Gastrocnemius medialis (tissue), 4 donors: ENCODE measurements around the gene NR1H4. TPM values are rescaled to one million over a fixed set of nuclear protein-coding genes. Genes with fewer than 3 reads are reported as not detected.

Source experiments
- ATAC-seq, 2 donors: fragments of 150-250 bp; one replicate each; pipeline ENCODE4 v1.9.1; 2016
- DNase-seq, 2 donors: peaks; one replicate each; pipeline ENCODE4 v3.0.0-alpha.2; 2019
- H3K27ac ChIP-seq, 4 donors: fragments of 200-600 bp; sonication (generic); 1 replicate in 1 of 4; 2 replicates in 3 of 4; pipeline ENCODE4 v1.5.1; 2016 to 2018; ENCODE audit warnings: mild to moderate bottlenecking in 2 of 4, moderate library complexity in 1 of 4
- H3K27me3 ChIP-seq, 3 donors: fragments of 200-600 bp; sonication (generic) in 2 of 3; 1 replicate in 1 of 3; 2 replicates in 2 of 3; pipeline versions ENCODE4 v1.5.1 to v1.6.0; 2016 to 2019; ENCODE audit warnings: mild to moderate bottlenecking in 1 of 3, moderate library complexity in 1 of 3
- H3K36me3 ChIP-seq, 2 donors: fragments of 200-600 bp; sonication (generic) in 1 of 2; one replicate each; pipeline ENCODE4 v1.5.1; 2017 to 2018
- H3K4me1 ChIP-seq, 2 donors: fragments of 200-600 bp; sonication (generic) in 1 of 2; one replicate each; pipeline ENCODE4 v1.5.1; 2016 to 2017; ENCODE audit warnings: mild to moderate bottlenecking in 2 of 2
- H3K4me3 ChIP-seq, 4 donors: fragments of 200-600 bp; sonication (generic) in 3 of 4; 1 replicate in 1 of 4; 2 replicates in 3 of 4; pipeline ENCODE4 v1.5.1; 2016 to 2019; ENCODE audit warnings: mild to moderate bottlenecking in 2 of 4
- H3K9me3 ChIP-seq, 3 donors: fragments of 200-600 bp; sonication (generic) in 2 of 3; 1 replicate in 1 of 3; 2 replicates in 2 of 3; pipeline ENCODE4 v1.5.1; 2016 to 2019
- CTCF ChIP-seq, 5 experiments: fragments of 450-650 bp in 3 of 5; fragments of 200-600 bp in 2 of 5; sonication (generic) in 2 of 5; IDR thresholded peaks in 4 of 5; conservative IDR thresholded peaks in 1 of 5; 1 replicate in 4 of 5; 2 replicates in 1 of 5; pipeline ENCODE4 v1.5.1; 2016 to 2019; ENCODE audit warnings: antibody characterized with exemption in 5 of 5, mild to moderate bottlenecking in 3 of 5, moderate library complexity in 3 of 5
- POLR2A ChIP-seq, 2 donors: fragments of 450-650 bp; IDR thresholded peaks; one replicate each; pipeline ENCODE4 v1.6.1; 2017; ENCODE audit warnings: antibody characterized with exemption in 2 of 2, mild to moderate bottlenecking in 2 of 2, moderate library complexity in 2 of 2
- in situ Hi-C, 4 donors: fragments of 200-750 bp; cut with MboI; loops; one replicate each; pipeline versions ENCODE4 v1.15.0 to v1.8.0; 2017; ENCODE audit warnings: low sequenced_read_pairs in 4 of 4
- intact Hi-C: fragments of 100-400 bp; cut with DNase I; formaldehyde crosslinking; loops from one replicate; pipeline ENCODE4 v1.15.1; 2023; ENCODE audit warnings: low total_unique reads
- total RNA-seq, 4 donors: library from RNA; depleted of rRNA; stranded (reverse); fragments of >200 nt; gene quantifications; one replicate each; pipeline versions ENCODE4 v1.1.0 to v1.2.3, GENCODE V29; 2016

Gene NR1H4
- total RNA-seq, 4 donors from 2014 or later = 0.20 TPM; not detected in 3

- ATAC-seq (no peak), DNase-seq (no peak)
- H3K27me3 ChIP-seq = no peaks in the 10 kb centered on the region
- TF ChIP-seq POLR2A (IDR thresholded peaks at IDR 0.05) (no peak), CTCF (IDR thresholded peaks at IDR 0.05 in 4 of 5, conservative IDR thresholded peaks at IDR 0.05 in 1 of 5) (no peak)
- H3K36me3 ChIP-seq = no peaks in the 10 kb centered on the region
- no peak overlapping the region for H3K27ac ChIP-seq
- H3K4me3 ChIP-seq = no peak overlapping the region
- H3K4me1 ChIP-seq = no peaks in the 10 kb centered on the region
- no peaks in the 10 kb centered on the region for H3K9me3 ChIP-seq
- in situ Hi-C loops (no loop called here), intact Hi-C loops (no loop called here)
Observed at GRCh38 chr12:100518376-100518775, 44.7 kb downstream of the NR1H4 start.

- no peak overlapping the region for H3K27ac ChIP-seq
- no peaks in the 10 kb centered on the region for H3K4me1 ChIP-seq
- in situ Hi-C loops (no loop called here), intact Hi-C loops (no loop called here)
- H3K4me3 ChIP-seq = no peak overlapping the region
- H3K36me3 ChIP-seq = no peaks in the 10 kb centered on the region
- TF ChIP-seq POLR2A (IDR thresholded peaks at IDR 0.05) (no peak), CTCF (IDR thresholded peaks at IDR 0.05 in 4 of 5, conservative IDR thresholded peaks at IDR 0.05 in 1 of 5) (no peak)
- ATAC-seq (no peak), DNase-seq (no peak)
- H3K9me3 ChIP-seq = no peaks in the 10 kb centered on the region
- no peaks in the 10 kb centered on the region for H3K27me3 ChIP-seq
Observed at GRCh38 chr12:100520048-100520769, 46.5 kb downstream of the NR1H4 start.

- Histone ChIP-seq H3K27ac (no peak overlapping the region), H3K36me3 (no peaks in the 10 kb centered on the region), H3K4me3 (no peak overlapping the region), H3K27me3 (no peaks in the 10 kb centered on the region), H3K9me3 (no peaks in the 10 kb centered on the region), H3K4me1 (no peaks in the 10 kb centered on the region)
- intact Hi-C loops = no loop called here
- DNase-seq (no peak), ATAC-seq (no peak)
- in situ Hi-C loops = no loop called here
- TF ChIP-seq POLR2A (IDR thresholded peaks at IDR 0.05) (no peak), CTCF (IDR thresholded peaks at IDR 0.05 in 4 of 5, conservative IDR thresholded peaks at IDR 0.05 in 1 of 5) (no peak)
Observed at GRCh38 chr12:100521958-100522357, 48.3 kb downstream of the NR1H4 start.

- no peak overlapping the region for H3K27ac ChIP-seq
- DNase-seq (no peak), ATAC-seq (no peak)
- H3K36me3 ChIP-seq = no peaks in the 10 kb centered on the region
- intact Hi-C loops = no loop called here
- H3K4me1 ChIP-seq = no peaks in the 10 kb centered on the region
- H3K9me3 ChIP-seq = no peaks in the 10 kb centered on the region
- in situ Hi-C loops = no loop called here
- no peak overlapping the region for H3K4me3 ChIP-seq
- TF ChIP-seq POLR2A (IDR thresholded peaks at IDR 0.05) (no peak), CTCF (IDR thresholded peaks at IDR 0.05 in 4 of 5, conservative IDR thresholded peaks at IDR 0.05 in 1 of 5) (no peak)
- no peaks in the 10 kb centered on the region for H3K27me3 ChIP-seq
Observed at GRCh38 chr12:100528034-100528433, 54.4 kb downstream of the NR1H4 start.
